CD4-positive, alpha-beta T cell treated with Interleukin-21 for 1 hour (primary cell): ENCODE data around the gene IFNA6.
"Not testable (repeated sequence)": the region's sequence is repeated elsewhere in the genome, so short reads cannot be mapped to it uniquely, and the experiment has no call there.

Source experiments
- DNase-seq: peaks from one replicate; pipeline ENCODE4 v3.0.0-alpha.2; 2020

Gene IFNA6

GRCh38 chr9:21350787-21351186 lies at the start of gene IFNA6:
IFNA6 (minus strand) TSS chr9:21350887; CDS start chr9:21350887, 0 bp downstream.
- DNase-seq, result no peak

GRCh38 chr9:21399956-21400355 lies 49.3 kb upstream of the IFNA6 start:
- DNase-seq, result no peak

- no peak for DNase-seq
These were observed 48.3 kb upstream of the IFNA6 start for GRCh38 chr9:21398955-21399489.

GRCh38 chr9:21395778-21396717 lies 45.4 kb upstream of the IFNA6 start:
- DNase-seq, result peak; percentile 54

GRCh38 chr9:21392270-21392669 lies 41.6 kb upstream of the IFNA6 start:
- peak; percentile 10 for DNase-seq

GRCh38 chr9:21385131-21385670 lies 34.5 kb upstream of the IFNA6 start, which contains the start of gene IFNA2:
IFNA2 (minus strand) TSS chr9:21385398; CDS start chr9:21385329, 69 bp downstream.
- no peak for DNase-seq

- no peak for DNase-seq
These were observed 32.9 kb upstream of the IFNA6 start for GRCh38 chr9:21383627-21384026.

- DNase-seq, result peak; percentile 30
These were observed 31.0 kb upstream of the IFNA6 start for GRCh38 chr9:21381448-21382339.

- DNase-seq, result not testable (repeated sequence)
These were observed 20.8 kb upstream of the IFNA6 start for GRCh38 chr9:21371467-21371866.

GRCh38 chr9:21367957-21368356 lies 17.3 kb upstream of the IFNA6 start, which contains the start of gene IFNA13:
IFNA13 (minus strand) TSS chr9:21368057; CDS start chr9:21368010, 47 bp downstream.
- DNase-seq, result no peak

- not testable (repeated sequence) for DNase-seq
These were observed 16.5 kb upstream of the IFNA6 start for GRCh38 chr9:21367169-21367568.

GRCh38 chr9:21362287-21362686 lies 11.6 kb upstream of the IFNA6 start:
- no peak for DNase-seq

- DNase-seq, result peak; percentile 20
These were observed 7.1 kb upstream of the IFNA6 start for GRCh38 chr9:21357479-21358460.

GRCh38 chr9:21348430-21348970 lies 2.2 kb downstream of the IFNA6 start:
- DNase-seq, result no peak

- no peak for DNase-seq
These were observed 10.0 kb downstream of the IFNA6 start for GRCh38 chr9:21340735-21341134.

- DNase-seq, result no peak
These were observed 14.2 kb downstream of the IFNA6 start for GRCh38 chr9:21336457-21336856.

GRCh38 chr9:21334701-21335632 lies 15.7 kb downstream of the IFNA6 start, which contains the start of gene KLHL9:
KLHL9 (minus strand) TSS chr9:21335404; CDS start chr9:21334859, 545 bp downstream.
- DNase-seq, result peak; percentile 89

- no peak for DNase-seq
These were observed 17.5 kb downstream of the IFNA6 start for GRCh38 chr9:21333226-21333625.

- DNase-seq, result no peak
These were observed 18.8 kb downstream of the IFNA6 start for GRCh38 chr9:21331676-21332402.
